HCT116 (cell line): ENCODE measurements around the gene LATS1.

Source experiments
- JUND ChIP-seq: IDR thresholded peaks from 2 replicates; pipeline ENCODE4 v1.6.1; 2012
- YY1 ChIP-seq: IDR thresholded peaks from 2 replicates; pipeline ENCODE4 v1.6.1; 2011; ENCODE audit warnings: low read length, low read depth, moderate library complexity, mild to moderate bottlenecking; ENCODE audit not compliant: insufficient replicate concordance; ENCODE audit errors: extremely low read depth
- TF ChIP-seq, protein P1 (sequence below): IDR thresholded peaks from 2 replicates; pipeline ENCODE4 v1.6.1; 2012; ENCODE audit warnings: low read depth
- TF ChIP-seq, protein P2 (sequence below): IDR thresholded peaks from 2 replicates; pipeline ENCODE4 v1.6.1; 2012
- TF ChIP-seq, protein P3 (sequence below), 3 experiments: fragments of 200-600 bp in 1 of 3; sonication (generic) in 1 of 3; IDR thresholded peaks in 2 of 3; conservative IDR thresholded peaks in 1 of 3; 2 replicates each; pipeline ENCODE4 v1.5.1; 2012 to 2017; ENCODE audit warnings: low read depth in 2 of 3, low read length in 2 of 3, antibody characterized with exemption in 1 of 3, borderline replicate concordance in 1 of 3, control low read depth in 1 of 3, mild to moderate bottlenecking in 1 of 3, mixed read lengths in 1 of 3, mixed run types in 1 of 3, moderate library complexity in 1 of 3; ENCODE audit not compliant: insufficient read depth in 1 of 3

DNA sequence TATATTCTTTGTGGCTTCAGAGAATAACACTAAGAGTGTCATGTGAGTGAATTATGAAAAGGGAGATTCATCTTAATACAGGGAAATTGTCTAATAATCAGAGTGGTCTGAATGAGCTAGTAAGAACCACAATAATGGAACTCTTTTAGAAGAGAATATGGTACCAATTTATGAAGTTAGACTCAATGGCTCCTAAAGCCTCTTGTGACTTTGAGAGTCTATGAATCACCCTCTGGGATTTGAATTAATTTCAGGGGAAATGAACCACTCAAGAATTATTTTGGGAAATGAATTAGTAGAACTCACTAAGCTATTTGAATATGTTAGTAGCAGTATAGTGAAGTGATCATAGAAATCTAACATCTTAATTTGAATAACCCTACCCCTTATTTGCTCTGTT is 46.0 kb upstream of the LATS1 start:
- TF ChIP-seq, protein P1, sequence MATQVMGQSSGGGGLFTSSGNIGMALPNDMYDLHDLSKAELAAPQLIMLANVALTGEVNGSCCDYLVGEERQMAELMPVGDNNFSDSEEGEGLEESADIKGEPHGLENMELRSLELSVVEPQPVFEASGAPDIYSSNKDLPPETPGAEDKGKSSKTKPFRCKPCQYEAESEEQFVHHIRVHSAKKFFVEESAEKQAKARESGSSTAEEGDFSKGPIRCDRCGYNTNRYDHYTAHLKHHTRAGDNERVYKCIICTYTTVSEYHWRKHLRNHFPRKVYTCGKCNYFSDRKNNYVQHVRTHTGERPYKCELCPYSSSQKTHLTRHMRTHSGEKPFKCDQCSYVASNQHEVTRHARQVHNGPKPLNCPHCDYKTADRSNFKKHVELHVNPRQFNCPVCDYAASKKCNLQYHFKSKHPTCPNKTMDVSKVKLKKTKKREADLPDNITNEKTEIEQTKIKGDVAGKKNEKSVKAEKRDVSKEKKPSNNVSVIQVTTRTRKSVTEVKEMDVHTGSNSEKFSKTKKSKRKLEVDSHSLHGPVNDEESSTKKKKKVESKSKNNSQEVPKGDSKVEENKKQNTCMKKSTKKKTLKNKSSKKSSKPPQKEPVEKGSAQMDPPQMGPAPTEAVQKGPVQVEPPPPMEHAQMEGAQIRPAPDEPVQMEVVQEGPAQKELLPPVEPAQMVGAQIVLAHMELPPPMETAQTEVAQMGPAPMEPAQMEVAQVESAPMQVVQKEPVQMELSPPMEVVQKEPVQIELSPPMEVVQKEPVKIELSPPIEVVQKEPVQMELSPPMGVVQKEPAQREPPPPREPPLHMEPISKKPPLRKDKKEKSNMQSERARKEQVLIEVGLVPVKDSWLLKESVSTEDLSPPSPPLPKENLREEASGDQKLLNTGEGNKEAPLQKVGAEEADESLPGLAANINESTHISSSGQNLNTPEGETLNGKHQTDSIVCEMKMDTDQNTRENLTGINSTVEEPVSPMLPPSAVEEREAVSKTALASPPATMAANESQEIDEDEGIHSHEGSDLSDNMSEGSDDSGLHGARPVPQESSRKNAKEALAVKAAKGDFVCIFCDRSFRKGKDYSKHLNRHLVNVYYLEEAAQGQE: no peak
- TF ChIP-seq, protein P2, sequence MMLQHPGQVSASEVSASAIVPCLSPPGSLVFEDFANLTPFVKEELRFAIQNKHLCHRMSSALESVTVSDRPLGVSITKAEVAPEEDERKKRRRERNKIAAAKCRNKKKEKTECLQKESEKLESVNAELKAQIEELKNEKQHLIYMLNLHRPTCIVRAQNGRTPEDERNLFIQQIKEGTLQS: no peak
- TF ChIP-seq, protein P3, sequence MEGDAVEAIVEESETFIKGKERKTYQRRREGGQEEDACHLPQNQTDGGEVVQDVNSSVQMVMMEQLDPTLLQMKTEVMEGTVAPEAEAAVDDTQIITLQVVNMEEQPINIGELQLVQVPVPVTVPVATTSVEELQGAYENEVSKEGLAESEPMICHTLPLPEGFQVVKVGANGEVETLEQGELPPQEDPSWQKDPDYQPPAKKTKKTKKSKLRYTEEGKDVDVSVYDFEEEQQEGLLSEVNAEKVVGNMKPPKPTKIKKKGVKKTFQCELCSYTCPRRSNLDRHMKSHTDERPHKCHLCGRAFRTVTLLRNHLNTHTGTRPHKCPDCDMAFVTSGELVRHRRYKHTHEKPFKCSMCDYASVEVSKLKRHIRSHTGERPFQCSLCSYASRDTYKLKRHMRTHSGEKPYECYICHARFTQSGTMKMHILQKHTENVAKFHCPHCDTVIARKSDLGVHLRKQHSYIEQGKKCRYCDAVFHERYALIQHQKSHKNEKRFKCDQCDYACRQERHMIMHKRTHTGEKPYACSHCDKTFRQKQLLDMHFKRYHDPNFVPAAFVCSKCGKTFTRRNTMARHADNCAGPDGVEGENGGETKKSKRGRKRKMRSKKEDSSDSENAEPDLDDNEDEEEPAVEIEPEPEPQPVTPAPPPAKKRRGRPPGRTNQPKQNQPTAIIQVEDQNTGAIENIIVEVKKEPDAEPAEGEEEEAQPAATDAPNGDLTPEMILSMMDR (IDR thresholded peaks at IDR 0.05 in 2 of 3, conservative IDR thresholded peaks at IDR 0.05 in 1 of 3; ENCODE audit: borderline replicate concordance in 1 of 3, insufficient read depth in 1 of 3, low read depth in 2 of 3, low read length in 2 of 3): no peak
- no peak for TF ChIP-seq YY1
- no peak for TF ChIP-seq JUND
